Muscle of leg (tissue), 11 donors: Measurements from ENCODE around the gene VPS16. TPM values are rescaled to one million over a fixed set of nuclear protein-coding genes. Genes with fewer than 3 reads are reported as not detected.

Source experiments
- DNase-seq: peaks from one replicate; pipeline ENCODE4 v3.0.0; 2013
- H3K27ac ChIP-seq: one replicate; pipeline ENCODE4 v1.5.1; 2013; ENCODE audit warnings: mild to moderate bottlenecking, low read length, control low read depth
- H3K27me3 ChIP-seq: one replicate; pipeline ENCODE4 v1.6.1; 2013; ENCODE audit warnings: low read length; ENCODE audit not compliant: control insufficient read depth, insufficient read depth
- H3K36me3 ChIP-seq: one replicate; pipeline ENCODE4 v1.6.1; 2013; ENCODE audit warnings: low read length; ENCODE audit not compliant: control insufficient read depth, insufficient read depth
- H3K4me1 ChIP-seq: one replicate; pipeline ENCODE4 v1.6.1; 2013; ENCODE audit warnings: low read length; ENCODE audit not compliant: control insufficient read depth, insufficient read depth
- H3K4me3 ChIP-seq: one replicate; pipeline ENCODE4 v1.5.1; 2013; ENCODE audit warnings: low read length, control low read depth
- H3K9me3 ChIP-seq: replicated peaks from 2 replicates; pipeline ENCODE4 v1.6.1; 2013; ENCODE audit warnings: low read depth, low read length; ENCODE audit not compliant: control insufficient read depth
- WGBS: methylation state at CpG from one replicate; pipeline ENCODE4 v1.1.5; 2013; ENCODE audit warnings: missing lambda C conversion rate; ENCODE audit not compliant: insufficient coverage; 5-methylcytosine and 5-hydroxymethylcytosine counted together
- polyA plus RNA-seq, 8 donors: library from polyadenylated mRNA; unstranded; fragments of 120-200 nt; gene quantifications; one replicate each; pipeline versions ENCODE4 v1.2.1 to v1.2.3, GENCODE V29; 2013; ENCODE audit warnings: inconsistent platforms in 1 of 8, low replicate concordance in 1 of 8; ENCODE audit not compliant: insufficient read length in 8 of 8, insufficient read depth in 1 of 8
- total RNA-seq: library from RNA; stranded (reverse); fragments of 120-200 nt; gene quantifications from one replicate; pipeline ENCODE4 v1.2.4, GENCODE V29; 2013

VPS16 gene
- total and polyA plus RNA-seq, 9 donors, result 21.5 to 28.9 (median 23.7) TPM

DNA sequence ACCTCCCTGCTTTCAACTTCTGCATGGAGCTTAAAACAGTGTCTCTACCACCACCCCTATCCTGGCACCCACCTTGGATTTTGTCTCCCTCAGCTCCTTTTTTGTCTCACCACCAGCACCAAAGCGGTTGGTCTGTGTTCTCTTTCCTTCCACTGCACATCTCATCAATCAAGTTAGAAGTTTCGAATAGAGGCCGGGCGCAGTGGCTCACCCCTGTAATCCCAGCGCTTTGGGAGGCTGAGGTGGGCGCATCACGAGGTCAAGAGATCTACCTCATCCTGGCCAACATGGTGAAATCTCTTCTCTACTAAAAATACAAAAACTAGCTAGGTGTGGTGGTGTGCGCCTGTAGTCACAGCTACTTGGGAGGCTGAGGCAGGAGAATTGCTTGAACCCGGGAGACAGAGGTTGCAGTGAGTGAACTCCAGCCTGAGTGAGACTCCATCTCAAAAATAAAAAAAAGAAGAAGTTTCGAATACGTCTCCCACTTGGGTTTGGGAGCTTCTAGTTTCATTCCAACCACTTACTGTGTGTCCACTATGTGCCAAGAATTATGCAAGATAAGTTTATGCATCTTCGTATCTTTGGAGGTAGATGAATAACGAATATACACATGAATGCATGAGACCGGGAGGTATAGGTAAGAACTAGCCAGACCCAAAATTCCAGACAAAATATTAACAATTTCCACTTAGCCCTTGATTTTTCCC lies 6.0 kb upstream of the VPS16 start:
- Histone ChIP-seq H3K27me3 (peaks cover 6% of the 10 kb centered on the region), H3K27ac (no peak overlapping the region), H3K4me1 (peaks cover 4% of the 10 kb centered on the region), H3K4me3 (no peak overlapping the region), H3K9me3 (no peaks in the 10 kb centered on the region), H3K36me3 (peaks cover 32% of the 10 kb centered on the region)
- no peak for DNase-seq
- 100% methylated on average over 1 of the region's 14 CpGs for WGBS

DNA sequence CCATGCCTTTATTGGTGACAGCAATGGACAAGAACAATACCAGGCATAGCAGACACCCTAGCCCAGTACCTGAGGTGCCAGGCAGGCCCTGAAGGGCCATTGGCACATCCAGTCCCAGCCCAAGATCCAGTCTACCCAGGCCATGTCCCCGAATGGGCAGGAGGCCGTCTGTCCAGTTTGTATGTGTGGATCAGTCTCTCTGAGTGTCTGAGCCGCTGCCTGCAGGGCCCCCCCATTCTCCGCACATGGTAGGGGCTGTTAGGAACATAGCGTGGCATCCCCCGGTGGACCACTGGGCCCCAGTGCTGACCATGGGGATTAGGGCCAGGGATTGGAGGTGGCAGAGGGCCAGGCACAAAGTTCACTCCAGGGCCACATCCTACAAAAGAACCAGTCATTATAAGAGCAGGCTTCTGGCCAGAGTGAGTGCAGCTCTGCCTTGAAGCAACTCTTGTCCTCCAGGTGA lies 5.2 kb upstream of the VPS16 start:
- no peak overlapping the region for H3K27ac ChIP-seq
- no peak overlapping the region for H3K4me3 ChIP-seq
- peaks cover 8% of the 10 kb centered on the region for H3K4me1 ChIP-seq
- WGBS, result 100% methylated on average over 2 of the region's 6 CpGs
- H3K9me3 ChIP-seq, result no peaks in the 10 kb centered on the region
- peaks cover 32% of the 10 kb centered on the region for H3K36me3 ChIP-seq
- H3K27me3 ChIP-seq, result peaks cover 1% of the 10 kb centered on the region
- no peak for DNase-seq

DNA sequence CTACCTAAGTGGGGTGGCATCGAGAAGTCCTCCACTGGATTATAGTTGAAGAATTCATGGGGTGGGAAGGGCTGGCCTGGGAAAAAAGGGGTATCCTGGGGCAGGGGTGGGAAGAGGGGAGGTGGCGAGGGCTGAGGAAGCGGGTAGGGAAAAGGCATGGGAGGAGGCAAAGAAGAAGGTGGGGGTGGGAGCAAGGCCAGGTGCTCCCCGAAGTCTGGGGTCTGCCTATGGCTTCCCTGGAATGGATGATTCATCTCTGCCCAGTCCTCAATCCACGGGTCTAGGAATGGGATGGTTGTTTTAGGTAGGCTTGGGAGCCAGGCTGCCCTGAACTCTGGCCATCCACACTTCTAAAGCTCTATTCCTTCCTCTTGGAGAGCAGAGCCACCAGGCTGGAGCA lies 4.5 kb upstream of the VPS16 start:
- H3K4me1 ChIP-seq, result peaks cover 8% of the 10 kb centered on the region
- H3K4me3 ChIP-seq, result no peak overlapping the region
- no peak for DNase-seq
- WGBS, result 89% methylated on average over 3 of the region's 5 CpGs
- no peaks in the 10 kb centered on the region for H3K27me3 ChIP-seq
- H3K27ac ChIP-seq, result no peak overlapping the region
- no peaks in the 10 kb centered on the region for H3K9me3 ChIP-seq
- peaks cover 32% of the 10 kb centered on the region for H3K36me3 ChIP-seq

DNA sequence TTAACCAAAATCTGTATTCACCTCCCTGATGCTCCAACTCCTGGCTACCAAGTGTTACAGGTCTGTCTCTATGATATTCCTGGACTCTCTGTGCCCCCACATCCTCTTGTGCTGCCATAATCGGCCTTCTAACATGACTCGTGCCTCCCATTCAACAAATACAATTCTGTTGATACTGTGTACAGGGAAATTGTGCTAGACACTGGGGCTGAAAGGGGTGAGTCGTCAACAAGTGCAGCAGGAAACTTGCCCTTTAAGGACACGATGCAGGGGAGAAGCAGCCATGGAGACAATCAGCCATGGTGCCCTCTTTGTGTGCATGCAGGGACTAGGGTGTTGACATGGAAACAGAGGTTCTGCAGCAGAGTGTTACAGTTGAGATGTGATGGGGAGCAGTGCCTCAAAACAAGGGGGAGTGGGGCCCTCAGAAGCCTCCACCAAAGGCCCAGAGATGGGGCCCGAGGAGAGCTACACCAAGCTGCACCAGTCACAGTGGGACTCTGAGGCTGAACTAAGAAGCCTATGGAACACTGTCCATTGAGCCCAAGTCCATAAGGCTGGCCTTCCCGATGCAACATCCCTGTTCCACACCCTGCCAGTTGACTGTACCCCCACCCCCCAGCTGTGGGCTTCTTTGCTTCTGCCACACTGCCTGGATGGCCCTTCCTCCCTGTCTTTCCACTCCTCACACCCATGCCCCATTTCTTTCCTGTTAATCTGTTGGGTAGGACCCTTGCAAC lies 3.2 kb upstream of the VPS16 start:
- Histone ChIP-seq H3K27ac (no peak overlapping the region), H3K4me1 (peaks cover 15% of the 10 kb centered on the region), H3K27me3 (no peaks in the 10 kb centered on the region), H3K4me3 (no peak overlapping the region), H3K9me3 (no peaks in the 10 kb centered on the region), H3K36me3 (peaks cover 32% of the 10 kb centered on the region)
- WGBS, result 87% methylated on average over 4 of the region's 6 CpGs
- no peak for DNase-seq

DNA sequence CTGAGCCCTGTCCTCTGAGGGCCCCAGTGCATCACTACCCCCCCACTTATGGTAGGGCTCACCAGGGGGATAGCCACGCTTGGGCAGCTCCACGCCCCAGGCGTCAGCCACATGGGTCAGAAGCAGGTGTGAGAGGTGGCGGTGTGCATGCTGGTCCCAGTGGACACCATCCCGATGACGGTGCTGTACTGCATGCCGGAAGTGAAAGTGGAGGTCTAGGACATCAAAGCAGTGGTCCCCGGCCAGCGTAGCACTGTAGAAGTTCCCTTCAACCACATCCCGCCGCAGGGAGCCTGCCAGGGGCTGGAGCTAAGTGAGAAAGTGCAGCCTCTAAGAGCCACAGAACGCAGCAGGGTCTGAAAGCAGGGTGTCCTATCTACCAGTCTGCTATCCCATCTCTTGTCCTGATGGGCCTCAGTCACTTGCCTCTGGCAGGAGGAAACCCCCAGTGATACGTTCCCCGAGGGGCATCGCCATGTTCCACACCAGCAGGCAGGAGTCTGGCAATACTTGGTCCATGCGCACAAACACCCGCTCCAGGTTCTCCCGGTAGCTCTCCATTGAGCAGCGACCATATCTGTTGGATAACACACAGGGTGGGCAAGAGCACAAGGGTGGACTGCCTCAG lies 2.3 kb upstream of the VPS16 start:
- H3K27ac ChIP-seq, result no peak overlapping the region
- H3K4me1 ChIP-seq, result peaks cover 15% of the 10 kb centered on the region
- H3K27me3 ChIP-seq, result no peaks in the 10 kb centered on the region
- H3K4me3 ChIP-seq, result no peak overlapping the region
- no peaks in the 10 kb centered on the region for H3K9me3 ChIP-seq
- 93% methylated on average over 18 of the region's 19 CpGs for WGBS
- peaks cover 32% of the 10 kb centered on the region for H3K36me3 ChIP-seq
- no peak for DNase-seq

DNA sequence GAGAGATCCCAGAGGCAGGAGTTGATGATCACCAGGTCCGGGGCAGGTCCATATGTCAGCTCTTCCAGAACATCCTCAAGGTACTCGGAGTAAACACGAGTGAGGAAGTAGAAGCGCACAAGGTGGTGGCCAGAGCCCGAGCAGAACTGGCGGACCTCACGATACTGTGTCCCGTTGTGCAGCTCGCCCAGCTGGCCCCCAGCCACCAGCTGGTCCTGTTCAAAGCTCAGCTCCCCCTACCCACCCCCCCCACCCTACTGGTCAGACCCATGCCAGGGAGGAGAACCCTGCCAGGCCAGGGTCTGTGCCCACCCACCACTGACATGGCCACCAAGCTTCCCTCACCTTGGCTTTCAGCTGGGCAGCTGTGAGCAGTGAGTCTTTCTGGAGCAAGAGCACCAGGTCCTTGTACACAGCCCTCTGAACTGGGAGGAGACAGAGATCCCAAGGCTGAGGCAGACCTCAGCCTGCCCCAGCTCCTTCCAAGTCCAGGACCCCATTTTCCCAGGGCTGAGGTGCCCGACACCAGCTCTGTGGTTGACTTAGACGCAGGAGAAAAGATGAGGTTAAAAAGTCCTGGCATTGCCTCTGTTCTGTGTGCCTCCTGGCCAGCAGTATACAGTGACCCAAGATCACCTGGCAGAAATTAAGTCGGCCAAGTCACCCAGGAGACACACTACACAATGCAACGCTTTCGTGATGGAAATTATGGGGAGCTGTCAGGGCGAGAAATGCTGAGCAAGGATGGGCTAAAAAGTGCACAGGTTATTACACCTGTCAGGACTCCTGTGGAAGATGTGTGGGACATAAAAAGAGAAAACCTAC lies 1.5 kb upstream of the VPS16 start:
- no peaks in the 10 kb centered on the region for H3K9me3 ChIP-seq
- H3K4me1 ChIP-seq, result peaks cover 15% of the 10 kb centered on the region
- DNase-seq, result no peak
- no peaks in the 10 kb centered on the region for H3K27me3 ChIP-seq
- no peak overlapping the region for H3K27ac ChIP-seq
- no peak overlapping the region for H3K4me3 ChIP-seq
- H3K36me3 ChIP-seq, result peaks cover 32% of the 10 kb centered on the region
- 97% methylated on average over 5 of the region's 15 CpGs for WGBS

DNA sequence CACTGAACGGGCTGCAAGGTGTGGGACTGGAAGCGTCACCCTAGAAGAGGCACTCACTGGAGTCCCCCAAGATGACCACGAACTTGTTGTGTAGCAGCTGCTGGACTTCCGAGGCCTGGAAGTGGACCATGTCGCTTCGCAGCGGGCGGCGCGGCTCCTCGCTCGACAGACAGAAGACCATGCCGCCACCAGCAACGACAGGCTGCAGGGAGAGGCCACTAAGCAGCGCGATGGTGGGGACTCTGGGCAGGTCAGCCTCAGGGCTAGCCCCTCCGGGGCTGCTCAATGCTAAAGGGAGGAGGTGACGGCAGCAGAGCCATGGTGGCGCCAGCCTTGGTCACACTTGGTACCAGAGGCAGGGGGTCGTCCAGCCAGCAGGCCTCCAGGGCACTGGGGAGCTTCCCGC lies 810 bp upstream of the VPS16 start:
- Histone ChIP-seq H3K4me1 (peaks cover 15% of the 10 kb centered on the region), H3K9me3 (no peaks in the 10 kb centered on the region), H3K27me3 (no peaks in the 10 kb centered on the region), H3K27ac (no peak overlapping the region), H3K4me3 (peak overlapping the region; percentile 75), H3K36me3 (peaks cover 29% of the 10 kb centered on the region)
- DNase-seq, result no peak
- WGBS, result 76% methylated on average over 21 of the region's 21 CpGs

DNA sequence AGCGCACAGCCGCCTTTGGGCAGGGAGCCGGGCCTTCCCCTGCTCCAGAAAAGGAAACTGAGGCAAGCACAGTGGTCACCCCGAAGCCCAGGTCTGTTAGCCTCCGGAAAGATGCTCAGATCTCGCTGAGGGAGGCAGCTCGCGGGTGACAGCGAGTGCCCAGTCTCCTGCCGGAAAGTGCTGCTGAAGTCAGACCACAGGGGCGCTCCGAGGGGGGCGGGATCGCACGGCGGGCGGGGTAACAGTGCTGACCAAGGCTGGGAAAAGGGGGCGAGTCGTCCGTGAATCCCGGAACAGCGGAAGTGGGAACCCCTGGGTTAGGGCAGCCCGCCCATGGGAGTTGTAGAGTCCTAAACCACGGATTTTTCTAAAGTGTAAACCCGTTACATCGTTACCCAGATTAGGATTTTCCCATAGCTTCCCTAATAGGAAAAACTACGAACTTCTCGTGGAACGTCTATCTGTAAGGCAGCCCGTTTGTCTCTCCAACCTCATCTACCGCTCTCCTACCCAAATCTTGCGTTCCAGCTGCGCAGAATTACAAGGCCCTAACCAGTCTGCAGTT lies 504 bp downstream of the VPS16 start:
- WGBS, result 5% methylated on average over 32 of the region's 33 CpGs
- peak overlapping the region; percentile 75 for H3K4me3 ChIP-seq
- peak overlapping the region; percentile 76 for H3K27ac ChIP-seq
- peaks cover 15% of the 10 kb centered on the region for H3K4me1 ChIP-seq
- no peaks in the 10 kb centered on the region for H3K9me3 ChIP-seq
- peak; percentile 85 for DNase-seq
- H3K36me3 ChIP-seq, result peaks cover 23% of the 10 kb centered on the region
- H3K27me3 ChIP-seq, result no peaks in the 10 kb centered on the region

DNA sequence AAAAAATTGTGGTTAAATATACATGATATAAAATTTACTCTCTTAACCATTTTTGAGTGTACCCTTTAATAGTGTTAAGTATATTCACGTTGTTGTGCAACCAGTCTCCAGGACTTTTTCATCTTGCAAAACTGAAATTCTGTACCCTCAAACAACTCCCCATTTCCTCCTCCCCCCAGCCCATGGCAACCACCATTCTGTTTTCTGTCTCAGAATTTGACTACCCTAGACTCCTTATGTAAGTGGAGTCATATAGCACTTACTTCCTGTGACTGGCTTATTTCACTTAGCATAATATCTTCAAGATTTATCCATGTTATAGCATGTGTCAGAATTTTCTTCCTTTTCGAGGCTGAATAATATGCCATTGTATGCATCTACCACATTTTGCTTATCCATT lies 5.1 kb downstream of the VPS16 start:
- WGBS, result no CpG with 5 or more reads among the region's 2 CpGs
- H3K9me3 ChIP-seq, result no peaks in the 10 kb centered on the region
- H3K27ac ChIP-seq, result no peak overlapping the region
- no peaks in the 10 kb centered on the region for H3K27me3 ChIP-seq
- H3K36me3 ChIP-seq, result peaks cover 5% of the 10 kb centered on the region
- peaks cover 7% of the 10 kb centered on the region for H3K4me1 ChIP-seq
- no peak for DNase-seq
- H3K4me3 ChIP-seq, result no peak overlapping the region
